CD4-positive, alpha-beta T cell treated with Interleukin-17A for 4 hours (primary cell): ENCODE data around the gene UST.
"Not testable (repeated sequence)": the region's sequence is repeated elsewhere in the genome, so short reads cannot be mapped to it uniquely, and the experiment has no call there.

Experiments
- DNase-seq: peaks from one replicate; pipeline ENCODE4 v3.0.0-alpha.2; 2020; ENCODE audit warnings: mixed read lengths

Gene UST

GRCh38 chr6:148765898-148766808 is 19.3 kb downstream of the UST start:
- DNase-seq: no peak

DNA sequence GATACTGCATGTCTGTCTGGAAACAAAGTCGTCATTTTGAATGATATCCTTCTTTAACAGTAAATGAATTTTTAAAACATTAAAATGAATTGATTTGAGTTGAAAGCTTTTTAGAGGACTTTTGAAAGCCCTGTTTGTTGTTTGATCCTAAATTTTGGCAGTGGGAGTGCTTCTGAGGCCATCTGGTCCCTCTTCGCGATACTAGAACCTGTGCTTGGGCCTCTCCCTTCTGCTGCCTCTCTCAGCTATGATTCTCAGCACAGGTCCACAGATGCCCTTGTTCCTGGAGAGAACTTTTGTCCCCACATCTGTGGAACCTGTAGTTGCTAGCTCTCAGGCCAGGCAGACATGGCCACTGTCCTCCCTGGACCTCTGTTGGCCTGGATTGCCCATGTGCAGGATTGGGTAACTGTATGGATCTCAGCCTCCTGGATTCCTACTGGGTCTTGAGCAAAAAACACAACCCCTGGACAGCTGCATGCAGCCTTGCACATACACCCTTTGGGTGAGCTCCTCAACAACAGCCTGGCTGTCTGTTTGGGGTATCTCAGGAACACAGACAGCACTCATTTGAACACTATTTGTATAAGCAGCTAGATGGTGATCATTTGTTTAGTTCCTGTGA is 21.9 kb downstream of the UST start:
- DNase-seq: no peak

DNA sequence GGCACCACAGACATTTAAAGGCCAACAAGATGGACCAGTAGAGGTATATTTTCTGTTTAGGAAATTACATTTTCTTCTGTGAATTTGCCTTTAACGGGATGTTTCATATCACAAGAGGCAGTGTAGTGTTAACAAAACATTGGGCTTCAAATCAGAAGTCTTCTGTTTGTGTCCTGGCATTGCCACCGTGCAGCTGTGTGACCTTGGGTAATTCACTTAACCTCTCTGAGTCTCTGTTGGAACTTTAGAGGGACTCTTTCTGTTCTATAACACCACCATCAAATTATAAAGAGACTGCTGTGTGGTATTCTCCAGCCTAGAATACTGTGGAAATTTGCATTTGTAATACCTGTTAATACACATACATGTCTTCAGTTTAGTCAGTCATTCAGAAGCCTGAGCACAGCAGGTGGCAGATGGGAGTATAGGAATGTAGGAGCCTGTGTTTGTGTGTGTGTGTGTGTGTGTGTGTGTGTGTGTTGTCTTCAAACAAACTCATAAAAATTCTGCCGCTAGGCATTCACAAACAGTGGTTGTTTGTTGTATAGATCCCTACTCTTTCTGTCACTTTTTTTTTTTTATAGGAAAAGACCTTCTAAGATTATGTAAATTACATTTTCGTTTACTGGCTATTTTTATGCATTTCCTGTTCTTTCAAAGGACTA is 22.6 kb downstream of the UST start:
- no peak for DNase-seq

DNA sequence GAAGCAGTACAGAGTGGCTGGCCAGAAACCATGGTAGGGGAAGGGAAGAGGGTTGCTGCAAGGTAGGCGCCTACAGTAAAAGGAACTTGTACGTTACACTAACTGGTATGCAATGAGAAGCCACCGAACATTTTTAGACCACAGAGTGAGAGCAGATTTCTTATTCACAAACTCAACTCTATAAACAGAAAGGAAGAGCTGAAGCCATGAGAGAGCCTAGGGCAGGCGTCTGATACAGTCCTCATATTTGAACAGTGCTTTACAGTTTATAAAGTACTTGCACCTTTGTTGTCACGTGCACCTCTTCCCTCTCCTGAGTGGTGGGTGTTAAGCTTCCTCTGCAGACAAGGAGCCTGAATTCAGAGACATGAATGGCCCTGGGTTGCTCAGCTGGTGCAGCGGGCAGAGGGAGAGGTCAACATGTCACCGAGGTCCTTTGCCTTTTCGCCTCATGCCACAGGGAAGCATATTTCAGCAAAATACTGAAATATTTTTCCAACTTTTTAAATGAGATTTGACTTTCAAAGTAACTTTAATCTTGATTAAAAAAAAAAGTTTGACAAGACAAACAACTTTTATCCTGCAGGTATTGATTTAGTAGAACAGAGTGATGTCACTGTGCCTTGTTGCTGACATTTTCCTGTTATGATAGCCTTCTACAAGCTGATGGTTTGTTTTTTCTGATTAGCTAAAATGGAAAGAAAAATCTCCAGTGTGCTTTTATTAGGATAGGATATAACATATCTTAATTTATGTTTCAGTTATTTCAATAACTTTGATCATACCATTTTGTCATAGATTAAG is 23.8 kb downstream of the UST start:
- no peak for DNase-seq

- DNase-seq: no peak
Measured at GRCh38 chr6:148771212-148771601, 24.4 kb downstream of the UST start.

GRCh38 chr6:148771896-148772554 is 25.2 kb downstream of the UST start:
- no peak for DNase-seq

- no peak for DNase-seq
Measured at GRCh38 chr6:148775161-148775560, 28.3 kb downstream of the UST start.

DNA sequence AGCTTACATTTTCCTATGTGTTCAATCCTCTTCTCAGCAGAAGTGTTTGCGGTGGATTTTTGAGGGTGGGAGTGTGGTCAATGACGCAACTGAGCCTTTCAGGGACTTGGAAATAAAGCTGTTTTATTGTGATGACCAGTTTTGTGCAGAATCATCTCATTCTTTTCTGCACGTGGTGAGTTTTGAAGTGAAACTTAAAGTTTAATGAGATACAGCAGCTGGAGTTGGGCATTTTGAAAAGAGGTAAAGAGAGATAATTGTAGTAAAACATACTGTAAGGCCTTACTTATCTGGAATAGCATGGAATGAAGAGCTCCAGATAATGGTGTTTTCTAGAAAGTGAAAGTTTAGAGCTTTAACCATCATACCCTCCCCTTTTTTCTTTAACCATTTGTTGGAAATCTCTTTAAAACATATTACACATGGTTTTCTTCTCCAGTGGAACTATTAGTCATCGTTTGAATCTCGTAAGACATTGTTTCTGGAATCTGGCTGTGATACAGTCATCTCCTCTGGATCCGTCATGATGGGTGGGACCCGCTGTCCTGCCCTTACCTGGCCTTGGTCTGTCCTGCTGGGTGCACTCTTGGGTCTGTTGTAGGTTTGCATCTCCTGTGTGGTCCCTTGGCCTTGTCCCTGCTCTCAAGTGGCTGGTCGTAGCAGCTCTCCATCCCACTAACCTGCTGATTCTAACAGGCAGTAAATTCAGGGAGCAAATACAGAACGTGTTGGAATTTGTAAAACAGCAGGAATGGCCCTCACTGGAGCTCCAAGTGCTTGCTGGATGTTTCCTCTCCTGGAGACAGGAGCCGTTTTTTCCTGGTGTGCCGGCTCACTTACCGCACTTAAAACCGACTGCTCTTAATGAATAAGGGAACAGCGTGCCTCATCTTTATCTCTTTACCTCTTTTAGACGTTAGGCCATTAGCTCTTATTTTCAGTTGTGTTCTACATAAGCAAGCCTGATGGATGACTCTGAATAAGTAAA is 29.8 kb downstream of the UST start:
- DNase-seq: no peak

DNA sequence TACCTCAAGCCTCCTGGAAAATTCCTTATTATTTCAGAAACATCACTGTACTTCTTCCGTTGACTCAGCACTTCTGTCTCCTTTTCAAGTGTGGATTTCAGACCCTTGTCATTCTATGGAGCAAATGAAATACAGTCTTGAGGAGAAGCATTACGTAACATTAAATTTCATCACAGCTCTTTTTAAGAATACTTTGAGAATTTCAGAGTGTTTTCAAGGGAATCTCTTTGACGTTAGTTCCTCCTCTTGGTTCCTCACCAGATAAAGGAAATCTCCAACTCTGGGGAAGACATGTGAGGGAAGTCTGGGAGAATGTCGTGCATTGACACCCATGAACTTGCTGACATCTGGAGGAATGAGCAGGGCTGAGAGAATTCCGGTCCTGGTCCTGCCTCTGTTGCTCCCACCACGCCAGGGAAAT is 32.3 kb downstream of the UST start:
- no peak for DNase-seq

DNA sequence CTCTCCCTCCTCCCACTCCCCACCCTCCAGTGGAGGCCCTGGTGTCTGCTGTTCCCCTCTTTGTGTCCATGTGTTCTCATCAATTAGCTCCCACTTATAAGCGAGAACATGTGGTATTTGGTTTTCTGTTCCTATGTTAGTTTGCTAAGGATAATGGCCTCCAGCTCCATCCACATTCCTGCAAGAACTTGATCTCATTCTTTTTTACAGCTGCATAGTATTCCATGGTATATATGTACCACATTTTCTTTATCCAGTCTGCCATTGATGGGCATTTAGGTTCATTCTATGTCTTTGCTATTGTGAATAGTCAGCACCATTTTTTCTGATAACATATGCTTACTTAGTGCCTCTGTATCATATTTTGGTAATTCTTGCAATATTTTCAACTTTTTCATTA is 33.6 kb downstream of the UST start:
- DNase-seq: not testable (repeated sequence)

DNA sequence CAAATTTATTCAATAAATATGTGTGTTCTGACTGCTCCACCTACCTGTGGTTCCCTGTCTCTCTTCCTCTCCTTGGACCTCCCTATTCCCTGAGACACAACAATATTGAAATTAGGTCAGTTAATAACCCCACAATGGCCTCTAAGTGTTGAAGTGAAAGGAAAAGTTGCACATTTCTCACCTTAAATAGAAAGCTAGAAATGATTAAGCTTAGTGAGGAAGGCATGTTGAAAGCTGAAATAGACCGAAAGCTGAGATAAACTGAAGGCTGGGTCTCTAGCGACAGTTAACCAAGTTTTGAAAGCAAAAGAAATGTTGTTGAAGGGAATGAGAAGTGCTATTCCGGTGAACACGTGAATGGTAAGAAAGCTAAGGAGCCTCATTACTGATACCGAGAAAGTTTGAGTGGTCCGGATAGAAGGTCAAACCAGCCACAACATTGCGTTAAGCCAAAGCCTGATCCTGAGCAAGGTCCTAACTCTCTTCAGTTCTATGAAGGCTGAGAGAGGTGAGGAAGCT is 34.1 kb downstream of the UST start:
- DNase-seq: no peak

DNA sequence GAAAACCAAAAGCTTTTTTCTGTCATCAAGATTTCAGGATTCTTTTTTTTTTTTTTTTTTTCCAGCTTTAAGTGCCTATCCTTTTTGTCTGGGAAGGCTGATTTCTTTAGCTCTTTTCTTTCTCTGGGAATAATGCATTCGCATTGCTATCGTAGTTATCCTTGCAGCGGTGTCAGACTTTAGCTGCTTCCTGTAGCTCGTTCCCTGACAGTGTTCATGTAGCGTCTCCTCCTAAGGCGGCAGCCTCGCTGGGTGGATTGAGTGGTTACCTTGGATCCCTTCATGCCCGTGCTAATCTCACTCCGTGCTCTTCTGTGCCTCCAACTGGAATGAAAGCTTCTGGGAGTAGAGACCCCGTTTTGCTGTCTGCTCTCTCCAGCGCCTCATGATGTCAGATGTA is 43.1 kb downstream of the UST start:
- no peak for DNase-seq

GRCh38 chr6:148790404-148790803 is 43.6 kb downstream of the UST start:
- no peak for DNase-seq

- no peak for DNase-seq
Measured at GRCh38 chr6:148790817-148791216, 44.0 kb downstream of the UST start.

- no peak for DNase-seq
Measured at GRCh38 chr6:148791372-148791771, 44.5 kb downstream of the UST start.

- no peak for DNase-seq
Measured at GRCh38 chr6:148793721-148794120, 46.9 kb downstream of the UST start.

DNA sequence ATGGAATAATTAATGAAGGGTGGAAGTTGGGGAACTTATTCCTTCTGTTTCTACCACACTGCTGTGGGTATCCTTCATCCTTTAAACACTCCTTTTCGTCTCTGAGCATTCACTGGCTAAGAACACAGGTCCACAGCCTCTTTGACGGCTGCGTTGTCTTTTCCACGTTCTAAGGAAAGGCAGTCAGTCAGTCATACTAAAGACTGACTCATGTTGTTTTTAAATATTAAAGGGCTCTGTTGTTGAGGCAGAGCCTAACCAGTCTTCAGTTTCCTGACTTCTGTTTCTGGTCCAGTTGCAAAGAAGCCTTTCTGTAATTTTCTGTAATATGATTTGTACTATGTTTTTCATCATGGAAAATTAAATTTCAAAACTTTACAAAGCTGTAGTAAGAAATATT is 48.0 kb downstream of the UST start:
- no peak for DNase-seq

GRCh38 chr6:148795563-148795962 is 48.7 kb downstream of the UST start:
- DNase-seq: no peak

DNA sequence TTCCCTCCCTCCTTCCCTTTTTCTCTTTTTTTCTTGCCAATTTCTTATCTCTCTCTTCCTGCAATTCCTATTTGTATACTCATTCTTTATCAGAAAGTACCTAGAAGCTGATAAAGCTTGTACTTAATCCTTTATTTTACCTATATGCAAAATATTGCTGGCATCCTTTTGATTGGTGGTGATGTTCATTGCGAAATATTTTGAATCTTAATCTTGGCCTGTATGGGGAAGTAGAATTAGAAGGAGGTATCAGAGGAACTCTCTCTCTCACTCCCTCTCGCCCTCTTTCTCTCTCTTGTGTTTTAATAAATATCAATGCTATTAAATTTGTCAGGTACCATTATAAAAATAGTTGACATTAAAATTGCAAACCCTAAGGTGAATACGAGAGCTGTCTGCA is 52.8 kb downstream of the UST start:
- DNase-seq: no peak

GRCh38 chr6:148800536-148800935 is 53.7 kb downstream of the UST start:
- DNase-seq: no peak

DNA sequence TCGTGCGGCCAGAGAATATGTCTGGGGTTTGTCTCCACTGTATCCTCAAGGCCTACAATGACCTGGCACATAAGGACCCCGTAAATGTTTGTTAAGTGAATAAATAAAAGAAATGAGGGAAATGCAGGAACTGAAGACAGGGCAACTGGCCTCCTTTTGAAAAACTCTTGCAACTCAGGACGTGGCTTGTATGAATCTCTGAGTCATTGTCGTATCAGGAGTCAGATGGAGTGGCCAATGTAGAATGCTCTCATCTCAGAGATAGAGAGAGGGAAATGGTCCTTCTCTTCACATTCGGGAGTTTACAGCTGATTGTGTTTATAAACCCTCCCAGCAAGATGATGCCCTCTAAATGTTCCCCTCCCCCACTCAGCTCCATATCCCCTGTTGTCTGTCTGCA is 57.1 kb downstream of the UST start:
- DNase-seq: no peak
